DOHH2 (cell line): ENCODE results near the gene SLC22A4.

ENCODE experiments used
- H3F3A ChIP-seq: fragments of 200-600 bp; sonication (generic), shearing (Covaris generic); 2 replicates; pipeline ENCODE4 v1.6.0; 2016; ENCODE audit warnings: antibody characterized with exemption, mild to moderate bottlenecking; ENCODE audit not compliant: control insufficient read depth, insufficient read depth
- H3K27ac ChIP-seq: fragments of 200-600 bp; sonication (generic); 2 replicates; pipeline ENCODE4 v1.5.1; 2014; ENCODE audit warnings: low read depth, mild to moderate bottlenecking, low read length, moderate library complexity
- H3K27me3 ChIP-seq: fragments of 200-600 bp; sonication (generic); 2 replicates; pipeline ENCODE4 v1.6.1; 2014; ENCODE audit warnings: mild to moderate bottlenecking, low read length, mixed read lengths; ENCODE audit not compliant: control insufficient read depth
- H3K36me3 ChIP-seq: fragments of 200-600 bp; sonication (generic); 2 replicates; pipeline ENCODE4 v1.6.1; 2014; ENCODE audit warnings: mild to moderate bottlenecking, low read length, moderate library complexity, mixed read lengths; ENCODE audit not compliant: control insufficient read depth
- H3K4me1 ChIP-seq: fragments of 200-600 bp; sonication (generic); 2 replicates; pipeline ENCODE4 v1.6.1; 2014; ENCODE audit warnings: mild to moderate bottlenecking, low read length, mixed read lengths; ENCODE audit not compliant: control insufficient read depth
- H3K4me2 ChIP-seq: fragments of 200-600 bp; sonication (generic); 2 replicates; pipeline ENCODE4 v1.6.0; 2014; ENCODE audit warnings: mild to moderate bottlenecking, low read length, moderate library complexity
- H3K4me3 ChIP-seq: fragments of 200-600 bp; sonication (generic); 2 replicates; pipeline ENCODE4 v1.5.1; 2014; ENCODE audit warnings: mild to moderate bottlenecking, low read length, mixed read lengths
- H3K79me2 ChIP-seq: fragments of 200-600 bp; sonication (generic); 2 replicates; pipeline ENCODE4 v1.6.1; 2014; ENCODE audit warnings: mild to moderate bottlenecking, low read length, mixed read lengths; ENCODE audit not compliant: control insufficient read depth
- H3K9me2 ChIP-seq: fragments of 200-600 bp; sonication (generic); replicated peaks from 2 replicates; pipeline ENCODE4 v1.6.1; 2014; ENCODE audit warnings: mild to moderate bottlenecking, low read length, mixed read lengths; ENCODE audit not compliant: control insufficient read depth
- H3K9me3 ChIP-seq: fragments of 200-600 bp; sonication (generic); 2 replicates; pipeline ENCODE4 v1.6.1; 2014; ENCODE audit warnings: antibody characterized with exemption, low read length, mixed read lengths; ENCODE audit not compliant: control insufficient read depth, insufficient read depth
- H4K20me1 ChIP-seq: fragments of 200-600 bp; sonication (generic); 2 replicates; pipeline ENCODE4 v1.6.0; 2014; ENCODE audit warnings: low read depth, mild to moderate bottlenecking, antibody characterized with exemption, low read length, moderate library complexity; ENCODE audit not compliant: control insufficient read depth, insufficient read depth
- EZH2phosphoT487 ChIP-seq: fragments of 200-600 bp; sonication (generic); IDR thresholded peaks from 2 replicates; pipeline ENCODE4 v1.6.1; 2017; ENCODE audit warnings: borderline replicate concordance, mild to moderate bottlenecking, antibody characterized with exemption, low read length, moderate library complexity, mixed read lengths
- TF ChIP-seq, protein P1 (sequence below): fragments of 200-600 bp; sonication (generic); IDR thresholded peaks from one replicate; pipeline ENCODE4 v1.5.1; 2014; ENCODE audit warnings: antibody characterized with exemption, mild to moderate bottlenecking, low read depth, low read length; ENCODE audit not compliant: poor library complexity, severe bottlenecking

The SLC22A4 gene

DNA sequence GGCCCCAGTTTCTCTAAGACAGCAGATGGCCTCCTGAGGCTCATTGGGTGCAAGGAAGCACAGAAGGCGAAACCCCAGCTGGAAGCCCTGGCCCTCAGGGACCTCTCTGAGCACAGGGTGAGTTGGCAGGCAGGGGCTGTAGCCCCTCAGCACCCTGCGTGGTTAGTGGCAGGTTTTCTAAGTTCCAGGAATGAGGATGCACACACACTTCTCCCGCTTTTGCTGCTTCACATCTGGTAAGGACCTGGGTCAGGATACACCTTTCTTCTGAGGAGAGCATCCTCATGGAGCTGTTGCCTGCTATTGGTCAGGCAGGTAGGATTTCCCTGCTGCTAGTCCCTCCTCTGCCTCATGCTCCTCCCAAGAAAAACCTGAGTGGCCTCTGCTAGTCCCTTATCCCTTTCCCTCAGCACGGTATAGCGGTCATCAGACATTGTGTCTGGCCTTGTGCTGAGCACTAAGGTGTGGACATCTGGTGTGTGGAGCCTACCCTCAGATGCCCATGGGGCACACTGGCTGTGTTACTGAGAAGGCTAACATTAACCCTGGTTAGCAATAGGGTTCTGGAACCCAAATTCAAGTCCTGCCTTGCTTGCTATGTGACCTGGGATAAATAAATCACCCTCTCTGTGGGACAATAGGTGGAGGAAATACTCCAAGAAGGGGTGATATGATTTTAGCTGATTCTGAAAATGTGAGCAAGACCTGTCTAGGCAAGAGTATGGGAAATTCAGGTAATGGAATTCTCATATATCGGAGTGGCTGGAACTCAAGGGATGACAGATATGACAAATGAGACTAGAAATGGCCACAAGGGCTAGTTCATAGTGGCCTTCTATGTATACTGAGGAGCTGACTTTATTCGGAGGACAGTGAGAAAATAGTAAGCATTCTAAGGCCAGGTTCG is 1.6 kb downstream of the SLC22A4 start:
- peak overlapping the region; percentile 81 for H3K4me2 ChIP-seq
- H3K4me3 ChIP-seq, result no peak overlapping the region
- no peak overlapping the region for H3K27ac ChIP-seq
- TF ChIP-seq, protein P1, sequence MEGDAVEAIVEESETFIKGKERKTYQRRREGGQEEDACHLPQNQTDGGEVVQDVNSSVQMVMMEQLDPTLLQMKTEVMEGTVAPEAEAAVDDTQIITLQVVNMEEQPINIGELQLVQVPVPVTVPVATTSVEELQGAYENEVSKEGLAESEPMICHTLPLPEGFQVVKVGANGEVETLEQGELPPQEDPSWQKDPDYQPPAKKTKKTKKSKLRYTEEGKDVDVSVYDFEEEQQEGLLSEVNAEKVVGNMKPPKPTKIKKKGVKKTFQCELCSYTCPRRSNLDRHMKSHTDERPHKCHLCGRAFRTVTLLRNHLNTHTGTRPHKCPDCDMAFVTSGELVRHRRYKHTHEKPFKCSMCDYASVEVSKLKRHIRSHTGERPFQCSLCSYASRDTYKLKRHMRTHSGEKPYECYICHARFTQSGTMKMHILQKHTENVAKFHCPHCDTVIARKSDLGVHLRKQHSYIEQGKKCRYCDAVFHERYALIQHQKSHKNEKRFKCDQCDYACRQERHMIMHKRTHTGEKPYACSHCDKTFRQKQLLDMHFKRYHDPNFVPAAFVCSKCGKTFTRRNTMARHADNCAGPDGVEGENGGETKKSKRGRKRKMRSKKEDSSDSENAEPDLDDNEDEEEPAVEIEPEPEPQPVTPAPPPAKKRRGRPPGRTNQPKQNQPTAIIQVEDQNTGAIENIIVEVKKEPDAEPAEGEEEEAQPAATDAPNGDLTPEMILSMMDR, result no peak
- no peak for TF ChIP-seq EZH2phosphoT487
- H3K9me3 ChIP-seq, result no peaks in the 10 kb centered on the region
- H3K27me3 ChIP-seq, result peaks cover 50% of the 10 kb centered on the region
- no peaks in the 10 kb centered on the region for H3F3A ChIP-seq
- no peaks in the 10 kb centered on the region for H3K9me2 ChIP-seq
- H3K79me2 ChIP-seq, result no peaks in the 10 kb centered on the region
- peaks cover 26% of the 10 kb centered on the region for H3K4me1 ChIP-seq
- no peaks in the 10 kb centered on the region for H4K20me1 ChIP-seq
- no peaks in the 10 kb centered on the region for H3K36me3 ChIP-seq

DNA sequence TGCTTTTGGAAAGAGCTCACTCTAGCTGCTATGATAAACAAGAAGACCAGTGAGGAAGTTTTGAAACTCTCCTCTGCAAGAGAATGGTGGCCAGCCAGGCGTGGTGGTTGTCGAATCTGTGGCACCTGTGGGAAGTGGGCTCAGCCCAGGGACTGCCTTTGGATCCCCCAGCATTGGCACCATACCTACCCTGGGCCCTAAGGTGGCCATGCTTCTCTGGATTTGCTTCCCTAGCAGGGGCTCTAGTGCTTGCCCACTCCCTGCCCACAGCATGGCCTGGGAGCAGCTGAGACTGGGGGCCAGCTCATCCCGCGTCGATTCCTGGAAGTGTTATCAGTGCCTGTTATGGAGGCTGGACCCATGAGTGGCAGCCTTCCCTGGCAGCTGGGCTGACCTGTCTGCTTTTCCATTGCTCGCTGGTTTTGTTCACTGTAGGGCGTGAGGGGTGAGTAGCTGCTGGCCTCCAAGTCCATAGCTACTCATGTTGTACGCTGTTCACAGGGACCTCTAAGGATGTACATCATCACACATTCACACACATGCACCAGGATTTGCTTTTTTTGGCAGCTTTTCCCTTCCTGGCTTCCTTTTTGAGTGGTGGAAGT is 2.3 kb downstream of the SLC22A4 start:
- H3K36me3 ChIP-seq, result no peaks in the 10 kb centered on the region
- H3K27ac ChIP-seq, result no peak overlapping the region
- peaks cover 47% of the 10 kb centered on the region for H3K27me3 ChIP-seq
- no peaks in the 10 kb centered on the region for H3K9me2 ChIP-seq
- H3F3A ChIP-seq, result no peaks in the 10 kb centered on the region
- H3K4me1 ChIP-seq, result peaks cover 26% of the 10 kb centered on the region
- no peaks in the 10 kb centered on the region for H3K79me2 ChIP-seq
- H3K4me3 ChIP-seq, result no peak overlapping the region
- no peak overlapping the region for H3K4me2 ChIP-seq
- no peaks in the 10 kb centered on the region for H3K9me3 ChIP-seq
- H4K20me1 ChIP-seq, result no peaks in the 10 kb centered on the region
- TF ChIP-seq, protein P1, result no peak
- no peak for TF ChIP-seq EZH2phosphoT487

DNA sequence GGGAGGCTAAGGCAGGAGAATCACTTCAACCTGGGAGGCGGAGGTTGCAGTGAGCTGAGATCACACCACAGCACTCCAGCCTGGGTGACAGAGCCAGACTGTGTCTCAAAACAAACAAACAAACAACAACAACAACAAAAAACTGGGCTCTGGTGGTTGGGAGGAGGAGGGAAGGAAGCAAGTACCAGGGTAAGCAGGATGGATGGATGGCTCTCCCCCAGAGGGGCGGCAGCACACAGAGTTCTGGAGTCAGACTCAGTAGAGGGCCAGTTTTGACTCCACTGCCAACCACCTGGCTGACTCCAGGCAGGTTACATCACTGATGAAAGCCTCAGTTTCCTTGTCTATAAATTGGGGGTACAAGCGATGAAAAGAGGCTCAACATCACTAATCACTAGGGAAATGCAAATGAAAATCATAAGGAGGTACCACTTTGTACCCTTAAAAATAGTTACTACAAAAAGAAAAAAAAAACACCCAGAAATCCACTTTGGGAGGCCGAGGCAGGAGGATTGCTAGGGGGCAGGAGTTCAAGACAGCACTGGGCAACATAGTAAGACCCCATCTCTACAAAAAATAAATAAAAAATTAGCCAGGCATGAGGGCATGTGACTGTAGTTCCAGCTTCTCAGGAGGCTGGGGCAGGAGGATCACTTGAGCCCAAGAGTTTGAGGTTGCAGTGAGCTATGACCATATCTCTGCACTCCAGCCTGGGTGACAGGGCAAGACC is 3.2 kb downstream of the SLC22A4 start:
- no peaks in the 10 kb centered on the region for H3K9me3 ChIP-seq
- TF ChIP-seq EZH2phosphoT487, result no peak
- TF ChIP-seq, protein P1, result no peak
- H4K20me1 ChIP-seq, result no peaks in the 10 kb centered on the region
- no peaks in the 10 kb centered on the region for H3K9me2 ChIP-seq
- H3K4me2 ChIP-seq, result no peak overlapping the region
- peaks cover 26% of the 10 kb centered on the region for H3K4me1 ChIP-seq
- H3K27me3 ChIP-seq, result peaks cover 41% of the 10 kb centered on the region
- H3K27ac ChIP-seq, result no peak overlapping the region
- H3K79me2 ChIP-seq, result no peaks in the 10 kb centered on the region
- no peaks in the 10 kb centered on the region for H3K36me3 ChIP-seq
- no peak overlapping the region for H3K4me3 ChIP-seq
- no peaks in the 10 kb centered on the region for H3F3A ChIP-seq
